LNCAP (cell line): ENCODE results near the gene OR7D4.
A peak's percentile ranks its signal among the peaks of the same experiment; 100 is the strongest.

Experiments used
- CTCF ChIP-seq: fragments of 450-650 bp; IDR thresholded peaks from 2 replicates; pipeline ENCODE4 v1.5.1; 2017; ENCODE audit warnings: mild to moderate bottlenecking

Gene OR7D4

GRCh38 chr19:9219489-9219888 lies at the start of gene OR7D4:
Gene OR7D4, minus strand, starts transcription at chr19:9219589. Its CDS starts 4,752 bp downstream, at chr19:9214837.
- TF ChIP-seq CTCF, result no peak

GRCh38 chr19:9251236-9251635 lies 31.8 kb upstream of the OR7D4 start:
- TF ChIP-seq CTCF, result no peak

GRCh38 chr19:9250630-9251029 lies 31.2 kb upstream of the OR7D4 start, which contains the start of gene OR7E24:
Gene OR7E24, plus strand, starts transcription at chr19:9250930. Its CDS starts 114 bp downstream, at chr19:9251044.
- no peak for TF ChIP-seq CTCF

- peak; percentile 97 for TF ChIP-seq CTCF
Measured at GRCh38 chr19:9205501-9206113, 13.8 kb downstream of the OR7D4 start.

GRCh38 chr19:9189535-9189934 lies 29.9 kb downstream of the OR7D4 start:
- no peak for TF ChIP-seq CTCF

- TF ChIP-seq CTCF, result no peak
Measured at GRCh38 chr19:9187191-9187590, 32.2 kb downstream of the OR7D4 start.

GRCh38 chr19:9183000-9183399 lies 36.4 kb downstream of the OR7D4 start:
- no peak for TF ChIP-seq CTCF

GRCh38 chr19:9178901-9179300 lies 40.5 kb downstream of the OR7D4 start, which contains the start of gene OR7D2:
Gene OR7D2, plus strand, starts transcription at chr19:9178979. Its CDS starts 6,803 bp downstream, at chr19:9185782.
- TF ChIP-seq CTCF, result no peak
